ENCODE measurements around the gene LENG8.

- TF ChIP-seq, protein P1, sequence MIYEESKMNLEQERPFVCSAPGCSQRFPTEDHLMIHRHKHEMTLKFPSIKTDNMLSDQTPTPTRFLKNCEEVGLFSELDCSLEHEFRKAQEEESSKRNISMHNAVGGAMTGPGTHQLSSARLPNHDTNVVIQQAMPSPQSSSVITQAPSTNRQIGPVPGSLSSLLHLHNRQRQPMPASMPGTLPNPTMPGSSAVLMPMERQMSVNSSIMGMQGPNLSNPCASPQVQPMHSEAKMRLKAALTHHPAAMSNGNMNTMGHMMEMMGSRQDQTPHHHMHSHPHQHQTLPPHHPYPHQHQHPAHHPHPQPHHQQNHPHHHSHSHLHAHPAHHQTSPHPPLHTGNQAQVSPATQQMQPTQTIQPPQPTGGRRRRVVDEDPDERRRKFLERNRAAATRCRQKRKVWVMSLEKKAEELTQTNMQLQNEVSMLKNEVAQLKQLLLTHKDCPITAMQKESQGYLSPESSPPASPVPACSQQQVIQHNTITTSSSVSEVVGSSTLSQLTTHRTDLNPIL (CRISPR knock-in tag; IDR thresholded peaks at IDR 0.05; ENCODE audit: low read depth) = no peak
- TF ChIP-seq BACH2 (CRISPR knock-in tag; IDR thresholded peaks at IDR 0.05; ENCODE audit: borderline replicate concordance) = no peak
- TF ChIP-seq ZNF8 (CRISPR knock-in tag; IDR thresholded peaks at IDR 0.05) = no peak
- no peak for TF ChIP-seq PPARA (CRISPR knock-in tag; IDR thresholded peaks at IDR 0.05; ENCODE audit: borderline replicate concordance)
- TF ChIP-seq ARNTL (CRISPR knock-in tag; IDR thresholded peaks at IDR 0.05; ENCODE audit: borderline replicate concordance, low read depth) = no peak
- no peak for TF ChIP-seq ZFP30 (CRISPR knock-in tag; IDR thresholded peaks at IDR 0.05)
- no peak for TF ChIP-seq PATZ1 (CRISPR knock-in tag; IDR thresholded peaks at IDR 0.05; ENCODE audit: borderline replicate concordance)
- TF ChIP-seq, protein P2, sequence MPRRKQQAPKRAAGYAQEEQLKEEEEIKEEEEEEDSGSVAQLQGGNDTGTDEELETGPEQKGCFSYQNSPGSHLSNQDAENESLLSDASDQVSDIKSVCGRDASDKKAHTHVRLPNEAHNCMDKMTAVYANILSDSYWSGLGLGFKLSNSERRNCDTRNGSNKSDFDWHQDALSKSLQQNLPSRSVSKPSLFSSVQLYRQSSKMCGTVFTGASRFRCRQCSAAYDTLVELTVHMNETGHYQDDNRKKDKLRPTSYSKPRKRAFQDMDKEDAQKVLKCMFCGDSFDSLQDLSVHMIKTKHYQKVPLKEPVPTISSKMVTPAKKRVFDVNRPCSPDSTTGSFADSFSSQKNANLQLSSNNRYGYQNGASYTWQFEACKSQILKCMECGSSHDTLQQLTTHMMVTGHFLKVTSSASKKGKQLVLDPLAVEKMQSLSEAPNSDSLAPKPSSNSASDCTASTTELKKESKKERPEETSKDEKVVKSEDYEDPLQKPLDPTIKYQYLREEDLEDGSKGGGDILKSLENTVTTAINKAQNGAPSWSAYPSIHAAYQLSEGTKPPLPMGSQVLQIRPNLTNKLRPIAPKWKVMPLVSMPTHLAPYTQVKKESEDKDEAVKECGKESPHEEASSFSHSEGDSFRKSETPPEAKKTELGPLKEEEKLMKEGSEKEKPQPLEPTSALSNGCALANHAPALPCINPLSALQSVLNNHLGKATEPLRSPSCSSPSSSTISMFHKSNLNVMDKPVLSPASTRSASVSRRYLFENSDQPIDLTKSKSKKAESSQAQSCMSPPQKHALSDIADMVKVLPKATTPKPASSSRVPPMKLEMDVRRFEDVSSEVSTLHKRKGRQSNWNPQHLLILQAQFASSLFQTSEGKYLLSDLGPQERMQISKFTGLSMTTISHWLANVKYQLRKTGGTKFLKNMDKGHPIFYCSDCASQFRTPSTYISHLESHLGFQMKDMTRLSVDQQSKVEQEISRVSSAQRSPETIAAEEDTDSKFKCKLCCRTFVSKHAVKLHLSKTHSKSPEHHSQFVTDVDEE (CRISPR knock-in tag; IDR thresholded peaks at IDR 0.05) = no peak
Measured at GRCh38 chr19:54461210-54461609, 12.2 kb downstream of the LENG8 start.
